Middle frontal gyrus (tissue), 1 donor: ENCODE data around the gene APCDD1.

Experiments used
- DNase-seq: peaks from one replicate; pipeline ENCODE4 v3.0.0-alpha.2; 2015; ENCODE audit warnings: low spot score; ENCODE audit errors: extremely low spot score

APCDD1 gene

DNA sequence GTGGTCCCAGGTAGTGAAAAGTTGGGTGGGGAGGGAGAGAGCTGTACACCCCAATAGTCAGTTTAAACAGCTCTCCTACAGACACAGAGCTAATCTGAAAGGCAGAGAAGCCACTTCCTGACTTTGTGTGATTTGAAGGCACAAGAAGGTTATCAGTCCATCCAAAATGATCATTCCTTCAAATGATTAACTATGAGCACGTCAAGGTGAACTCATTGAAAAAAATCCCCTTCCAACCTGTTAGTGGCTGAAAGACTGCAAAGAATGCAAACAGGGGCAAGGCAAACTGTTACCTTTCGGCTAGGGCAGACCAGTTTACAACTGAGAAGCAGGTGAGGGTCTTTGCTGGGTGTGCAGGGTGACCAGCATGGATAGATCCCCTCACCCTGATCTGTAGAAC lies 22.8 kb upstream of the APCDD1 start:
- no peak for DNase-seq

- no peak for DNase-seq
These were observed 21.7 kb upstream of the APCDD1 start for GRCh38 chr18:10432781-10433180.

DNA sequence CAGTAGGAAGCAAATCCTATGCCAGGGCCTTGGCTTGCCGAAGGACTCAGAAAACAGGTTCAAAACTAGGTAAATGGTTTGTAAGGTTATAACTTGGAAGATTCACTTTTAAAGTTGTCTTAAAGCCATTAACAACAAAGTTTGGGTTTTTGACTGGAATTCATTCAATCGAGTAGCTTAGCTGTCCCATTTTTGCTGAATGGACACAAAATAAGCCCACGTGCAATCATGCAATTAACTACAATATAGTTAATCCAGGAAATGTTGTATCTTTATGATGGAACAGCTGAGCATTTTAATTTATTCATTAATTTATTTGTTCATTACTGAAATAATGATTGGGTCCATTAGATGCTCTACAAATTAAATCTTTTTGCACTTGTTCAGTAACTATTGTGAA lies 18.3 kb upstream of the APCDD1 start:
- DNase-seq = no peak

- DNase-seq = no peak
These were observed 16.6 kb upstream of the APCDD1 start for GRCh38 chr18:10437837-10438236.

DNA sequence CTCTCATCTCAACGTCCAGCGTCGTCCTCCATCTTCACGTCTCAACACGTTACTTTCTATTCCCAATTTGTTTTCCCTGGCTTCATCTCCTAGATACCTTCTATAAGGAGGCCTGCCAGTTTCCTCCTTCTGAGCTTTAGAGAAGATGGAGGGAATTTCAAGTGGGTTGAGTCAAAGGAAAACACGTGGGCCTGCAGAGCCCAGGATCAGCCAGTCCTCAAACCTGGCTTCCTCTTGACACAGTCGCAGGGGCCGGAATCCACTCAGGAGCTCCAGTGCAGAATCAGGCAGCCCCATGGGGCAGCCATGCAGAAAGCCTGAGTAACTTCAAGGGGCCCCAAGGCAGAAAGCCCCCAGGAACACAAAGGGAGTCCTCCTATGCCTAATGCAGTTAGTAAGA lies 14.5 kb upstream of the APCDD1 start:
- DNase-seq = no peak

GRCh38 chr18:10440884-10441283 lies 13.6 kb upstream of the APCDD1 start:
- no peak for DNase-seq

- no peak for DNase-seq
These were observed 13.0 kb upstream of the APCDD1 start for GRCh38 chr18:10441472-10441871.

DNA sequence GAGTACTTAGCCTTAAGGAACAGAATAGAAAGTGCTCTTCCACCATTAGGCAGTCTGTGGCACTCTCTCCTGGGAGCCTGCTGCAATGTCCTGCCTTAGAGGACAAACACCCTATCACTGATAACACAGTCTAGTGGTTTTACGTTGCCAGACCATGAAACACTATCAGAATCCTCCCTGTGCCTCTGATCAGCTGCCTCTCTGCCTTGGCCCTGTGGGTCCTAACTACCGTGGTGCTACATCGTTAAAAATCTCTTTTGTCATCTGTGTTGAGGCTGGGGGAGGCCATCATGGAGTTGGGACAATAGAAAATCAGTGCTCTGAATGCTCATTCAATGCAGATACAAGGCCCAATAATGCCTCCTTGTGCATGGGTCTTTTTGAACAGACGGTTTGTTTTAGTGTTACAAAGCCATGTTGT lies 11.9 kb upstream of the APCDD1 start:
- DNase-seq = peak; percentile 26

- DNase-seq = no peak
These were observed 11.4 kb upstream of the APCDD1 start for GRCh38 chr18:10443001-10443400.

GRCh38 chr18:10444314-10445006 lies 10.0 kb upstream of the APCDD1 start:
- no peak for DNase-seq

GRCh38 chr18:10449396-10449795 lies 5.0 kb upstream of the APCDD1 start:
- no peak for DNase-seq

- DNase-seq = no peak
These were observed 3.4 kb upstream of the APCDD1 start for GRCh38 chr18:10450986-10451385.

- no peak for DNase-seq
These were observed 1.1 kb upstream of the APCDD1 start for GRCh38 chr18:10453261-10453805.

DNA sequence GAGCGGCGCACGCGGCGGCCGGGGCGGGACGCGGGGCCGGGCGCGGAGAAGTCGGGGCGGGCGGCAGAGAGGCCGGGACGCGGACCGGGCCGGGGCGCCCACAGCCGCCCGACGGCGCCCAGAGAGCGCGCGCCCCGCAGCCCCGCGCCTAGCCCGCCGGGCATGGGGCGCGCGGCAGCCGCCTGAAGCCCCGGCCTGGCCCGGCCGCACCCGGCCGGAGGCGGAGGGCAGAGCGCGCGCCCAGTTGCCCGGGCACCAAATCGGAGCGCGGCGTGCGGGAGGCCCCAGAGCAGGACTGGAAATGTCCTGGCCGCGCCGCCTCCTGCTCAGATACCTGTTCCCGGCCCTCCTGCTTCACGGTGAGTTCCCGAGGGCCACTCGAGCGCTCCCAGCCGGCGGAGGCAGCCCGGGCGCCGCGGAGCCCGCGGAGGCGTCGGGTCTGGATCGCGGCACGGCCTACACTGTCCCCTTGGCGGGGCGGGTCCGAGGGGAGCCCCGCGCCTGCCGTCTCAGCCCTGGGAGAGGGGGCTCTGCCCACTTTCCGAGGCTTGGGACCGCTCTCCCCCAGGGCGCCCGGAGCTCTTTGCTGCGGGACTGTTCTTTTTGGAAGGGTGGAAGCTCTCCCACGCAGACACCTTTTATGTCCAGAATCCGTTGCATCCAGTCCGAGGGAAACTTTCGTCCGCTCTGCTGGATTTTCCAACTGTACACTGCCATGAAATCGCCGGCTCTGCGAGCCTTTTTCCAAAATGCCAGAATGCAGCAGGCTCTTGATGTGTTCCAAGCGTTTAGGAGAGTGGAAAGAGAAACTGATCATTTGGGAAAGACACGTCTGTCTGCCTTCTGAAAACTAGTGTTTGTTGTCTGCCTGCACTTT lies 484 bp downstream of the APCDD1 start:
- DNase-seq = no peak

DNA sequence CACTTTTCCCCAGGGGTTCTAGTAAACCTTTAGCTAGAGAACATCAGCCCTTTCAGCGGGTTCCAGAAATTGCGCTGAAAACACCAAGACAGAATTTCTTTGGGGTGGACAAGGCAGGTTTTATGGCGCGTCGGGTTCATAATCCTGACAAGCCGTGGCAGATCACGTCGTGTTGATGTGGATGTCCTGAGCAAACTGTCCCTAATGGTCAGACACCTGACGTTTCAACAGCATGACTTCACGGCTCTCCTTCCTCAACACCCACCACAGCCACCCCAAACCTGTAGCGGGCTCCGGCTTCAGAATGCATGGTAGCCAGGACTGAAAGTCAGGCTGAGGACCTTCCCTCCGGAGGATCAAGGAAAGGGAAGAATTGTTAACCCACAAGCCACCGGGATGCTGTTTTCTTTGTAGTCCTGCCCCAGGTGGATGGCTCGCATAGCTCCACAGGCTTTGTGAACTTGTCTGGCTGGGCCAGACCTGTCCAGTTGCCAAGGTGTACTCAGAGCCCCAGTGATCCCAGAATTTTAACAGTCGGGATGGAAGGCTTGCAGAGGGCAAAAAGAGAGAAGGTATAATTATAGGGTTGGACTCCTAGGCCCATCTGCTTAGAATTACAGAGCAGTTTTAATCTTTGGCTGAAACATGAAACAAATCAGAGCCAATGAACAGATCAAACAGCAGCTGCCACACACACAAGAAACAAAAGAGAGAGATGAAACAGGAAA lies 1.5 kb downstream of the APCDD1 start:
- no peak for DNase-seq

DNA sequence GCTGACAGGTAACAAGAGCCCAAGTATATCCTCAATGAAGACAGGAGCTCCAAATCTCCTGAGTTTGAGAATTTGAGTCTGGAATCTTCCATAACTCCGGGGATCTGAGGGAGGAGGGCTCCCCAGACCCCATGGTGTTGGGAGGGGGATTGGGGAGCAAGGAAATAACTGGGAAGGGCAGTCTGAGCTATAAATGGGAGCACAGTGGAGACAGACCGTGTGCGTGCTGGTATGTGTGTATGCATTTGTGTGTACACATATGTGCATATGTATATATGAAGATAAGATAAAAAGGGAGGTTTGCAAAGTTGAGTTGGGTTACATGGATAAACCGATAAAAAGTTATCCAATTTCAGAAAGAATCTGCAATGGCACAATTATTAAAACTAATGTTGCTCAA lies 2.3 kb downstream of the APCDD1 start:
- DNase-seq = no peak

DNA sequence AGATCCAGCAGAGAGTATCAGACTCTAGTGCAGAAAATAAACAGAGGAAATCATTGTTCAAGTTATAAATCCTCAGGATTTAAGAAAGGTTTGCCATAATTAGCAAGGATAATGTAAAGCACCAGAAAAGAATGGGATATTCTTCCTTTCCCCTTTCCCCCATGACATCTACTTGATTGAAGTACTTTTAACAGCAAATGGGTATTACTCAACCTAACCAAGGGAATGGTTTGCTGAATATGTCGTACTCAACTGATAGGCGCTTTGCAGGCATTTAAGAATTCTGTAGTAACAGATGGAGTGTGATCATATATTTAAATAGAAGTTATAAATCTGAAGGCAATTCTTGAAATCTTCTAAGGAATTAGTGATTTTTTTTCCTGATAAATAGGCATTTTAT lies 2.7 kb downstream of the APCDD1 start:
- DNase-seq = no peak

GRCh38 chr18:10457767-10458166 lies 3.3 kb downstream of the APCDD1 start:
- no peak for DNase-seq

GRCh38 chr18:10458691-10459090 lies 4.3 kb downstream of the APCDD1 start:
- no peak for DNase-seq

DNA sequence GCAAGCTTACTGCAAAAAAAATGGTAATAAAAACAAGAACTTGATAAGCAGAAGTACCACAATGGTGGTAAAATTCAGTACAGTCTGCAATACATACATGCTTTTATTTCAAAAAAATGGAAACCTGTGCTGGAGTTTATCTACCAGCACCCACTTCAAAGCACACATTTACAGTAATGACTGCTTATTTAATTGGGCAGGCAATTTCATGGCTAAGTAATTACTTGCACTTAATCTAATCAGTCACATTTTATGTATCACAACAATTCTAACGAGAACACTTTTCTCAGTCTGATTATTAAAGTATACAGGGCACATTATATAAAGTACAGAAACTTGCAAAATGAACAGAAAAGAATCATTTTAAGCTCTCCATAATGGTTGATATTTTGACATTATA lies 5.2 kb downstream of the APCDD1 start:
- no peak for DNase-seq

- DNase-seq = no peak
These were observed 6.1 kb downstream of the APCDD1 start for GRCh38 chr18:10460414-10461018.
